BLaER1 treated with 17β-estradiol and CSF1 and Interleukin-3, amounts not matched to agents 10 nM and 100 nM (cell line): ENCODE data around the gene METTL14.

ENCODE experiments used
- H3K27ac ChIP-seq, 11 experiments: shearing (Covaris generic); formaldehyde crosslinking; 2 replicates each; pipeline ENCODE4 v1.8.1; 2022
- H3K27me3 ChIP-seq, 11 experiments: shearing (Covaris generic); formaldehyde crosslinking; 2 replicates each; pipeline ENCODE4 v1.8.1; 2022
- H3K36me3 ChIP-seq, 11 experiments: shearing (Covaris generic); formaldehyde crosslinking; 2 replicates each; pipeline ENCODE4 v1.8.1; 2022
- H3K4me1 ChIP-seq, 10 experiments: shearing (Covaris generic); formaldehyde crosslinking; 2 replicates each; pipeline ENCODE4 v1.8.1; 2022
- H3K4me2 ChIP-seq, 11 experiments: shearing (Covaris generic); formaldehyde crosslinking; 2 replicates each; pipeline ENCODE4 v1.8.1; 2022
- H3K4me3 ChIP-seq, 10 experiments: shearing (Covaris generic); formaldehyde crosslinking; 2 replicates each; pipeline ENCODE4 v1.8.1; 2022
- H3K9ac ChIP-seq, 11 experiments: shearing (Covaris generic); formaldehyde crosslinking; 2 replicates each; pipeline ENCODE4 v1.8.1; 2022
- H3K9me3 ChIP-seq, 11 experiments: shearing (Covaris generic); formaldehyde crosslinking; replicated peaks in 1 of 11; 2 replicates each; pipeline ENCODE4 v1.8.1; 2022
- H4K20me1 ChIP-seq, 11 experiments: shearing (Covaris generic); formaldehyde crosslinking; 2 replicates each; pipeline ENCODE4 v1.8.1; 2022
- Cebpa-rat ChIP-seq, 11 experiments: shearing (Covaris generic); IDR thresholded peaks; 2 replicates each; pipeline ENCODE4 v1.8.1; 2022

METTL14 gene

DNA sequence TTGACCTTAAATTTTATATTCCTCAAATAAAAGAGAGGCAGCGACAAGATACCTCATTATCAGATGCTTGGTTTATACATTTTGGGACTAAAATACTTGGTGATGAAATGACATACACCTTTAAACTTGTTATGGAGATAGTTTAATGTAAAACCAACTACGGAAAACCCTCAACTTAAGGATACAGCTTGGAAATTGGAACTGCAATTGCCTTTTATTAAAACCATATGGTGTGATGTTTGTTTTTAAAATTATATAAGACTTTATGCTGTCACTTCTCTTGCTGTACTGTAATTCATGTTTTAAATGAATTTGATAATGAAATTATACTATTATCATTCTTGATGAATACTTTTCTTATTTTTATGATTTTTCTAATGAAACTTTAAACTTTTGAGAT is 25.9 kb downstream of the METTL14 start:
- no peaks in the 10 kb centered on the region; a peak in 1 of 22 replicates for H4K20me1 ChIP-seq
- no peaks in the 10 kb centered on the region for H3K9me3 ChIP-seq
- no peak overlapping the region for H3K9ac ChIP-seq
- no peaks in the 10 kb centered on the region for H3K4me1 ChIP-seq
- H3K27ac ChIP-seq = no peak overlapping the region
- TF ChIP-seq Cebpa-rat (IDR thresholded peaks at IDR 0.05) = no peak
- H3K36me3 ChIP-seq = peaks cover 44 to 96% (median 77%) of the 10 kb centered on the region in 11 experiments
- H3K4me2 ChIP-seq = no peak overlapping the region
- no peaks in the 10 kb centered on the region for H3K27me3 ChIP-seq
- no peak overlapping the region for H3K4me3 ChIP-seq

DNA sequence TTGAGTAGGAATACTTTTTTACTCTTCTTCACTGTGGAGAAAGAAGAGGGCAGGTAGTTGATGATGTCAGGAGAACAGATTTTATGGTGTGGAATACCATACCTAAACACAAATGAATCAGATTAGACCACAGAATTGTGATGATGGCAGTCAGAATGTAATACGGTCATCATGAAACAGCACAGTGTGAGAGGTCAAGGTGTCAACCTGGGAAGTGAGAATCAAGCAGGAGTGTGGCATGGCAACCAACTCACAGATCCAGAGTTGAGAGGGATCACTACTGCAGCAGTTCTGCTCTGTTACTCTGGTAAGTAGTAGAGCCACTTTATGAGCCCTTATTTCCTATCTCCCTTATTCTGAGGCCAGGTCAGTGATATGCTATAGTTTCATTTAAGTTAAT is 27.7 kb downstream of the METTL14 start:
- Histone ChIP-seq H3K27me3 (no peaks in the 10 kb centered on the region), H3K9ac (no peak overlapping the region), H3K36me3 (peaks cover 37 to 93% (median 61%) of the 10 kb centered on the region in 11 experiments), H3K4me2 (no peak overlapping the region), H3K4me3 (no peak overlapping the region), H3K4me1 (no peaks in the 10 kb centered on the region), H3K27ac (no peak overlapping the region), H4K20me1 (no peaks in the 10 kb centered on the region; a peak in 1 of 22 replicates), H3K9me3 (no peaks in the 10 kb centered on the region)
- no peak for TF ChIP-seq Cebpa-rat (IDR thresholded peaks at IDR 0.05)

DNA sequence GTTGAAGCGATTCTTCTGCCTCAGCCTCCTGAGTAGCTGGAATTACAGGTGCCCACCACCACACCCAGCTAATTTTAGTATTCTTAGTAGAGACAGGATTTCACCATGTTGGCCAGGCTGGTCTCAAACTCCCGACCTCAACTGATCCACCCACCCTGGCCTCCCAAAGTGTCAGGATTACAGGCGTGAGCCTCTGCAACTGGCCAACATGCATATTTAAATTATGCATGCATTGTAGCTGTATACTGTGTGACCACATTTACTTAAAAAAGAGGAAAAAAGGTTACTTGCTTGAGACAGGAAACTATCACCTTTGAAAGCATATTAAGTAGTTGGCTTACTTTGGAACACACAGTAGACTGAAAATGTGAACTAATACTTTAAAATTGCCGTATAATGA is 29.5 kb downstream of the METTL14 start:
- H3K4me2 ChIP-seq = no peak overlapping the region
- H3K4me3 ChIP-seq = no peak overlapping the region
- H3K9me3 ChIP-seq = no peaks in the 10 kb centered on the region

DNA sequence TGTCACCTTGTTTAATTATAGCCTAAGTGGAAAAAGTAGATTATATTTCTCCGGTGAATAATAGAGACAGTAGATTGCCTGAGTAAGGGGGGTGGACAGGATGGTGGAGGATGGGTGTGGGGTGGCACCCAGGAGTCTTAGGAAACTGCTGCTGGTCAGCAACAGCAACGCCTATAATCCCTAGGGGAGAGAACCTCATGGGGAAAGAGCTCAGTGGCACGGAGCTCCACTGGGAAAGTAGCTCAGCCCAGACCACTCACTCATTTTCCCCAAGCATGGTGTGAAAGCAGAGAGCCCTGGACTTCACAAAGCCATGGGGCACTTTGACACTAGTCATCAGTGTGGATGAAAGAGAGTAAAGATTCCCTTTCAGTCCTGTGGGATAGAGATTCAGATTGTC is 31.1 kb downstream of the METTL14 start:
- Histone ChIP-seq H3K36me3 (peaks cover 14 to 89% (median 41%) of the 10 kb centered on the region in 11 experiments; a peak in 21 of 22 replicates), H3K9me3 (no peaks in the 10 kb centered on the region), H3K4me2 (no peak overlapping the region), H3K4me1 (no peaks in the 10 kb centered on the region), H3K27ac (no peak overlapping the region), H3K27me3 (no peaks in the 10 kb centered on the region), H4K20me1 (no peaks in the 10 kb centered on the region; a peak in 1 of 22 replicates), H3K4me3 (no peak overlapping the region), H3K9ac (no peak overlapping the region)
- TF ChIP-seq Cebpa-rat (IDR thresholded peaks at IDR 0.05) = no peak

More for the DNA sequence above, 29.5 kb downstream of the METTL14 start:
- H3K9ac ChIP-seq = no peak overlapping the region
- H3K27me3 ChIP-seq = no peaks in the 10 kb centered on the region
- H3K36me3 ChIP-seq = peaks cover 22 to 90% (median 50%) of the 10 kb centered on the region in 11 experiments
- no peaks in the 10 kb centered on the region for H3K4me1 ChIP-seq
- H3K27ac ChIP-seq = no peak overlapping the region
- TF ChIP-seq Cebpa-rat (IDR thresholded peaks at IDR 0.05) = no peak
- H4K20me1 ChIP-seq = no peaks in the 10 kb centered on the region; a peak in 1 of 22 replicates

DNA sequence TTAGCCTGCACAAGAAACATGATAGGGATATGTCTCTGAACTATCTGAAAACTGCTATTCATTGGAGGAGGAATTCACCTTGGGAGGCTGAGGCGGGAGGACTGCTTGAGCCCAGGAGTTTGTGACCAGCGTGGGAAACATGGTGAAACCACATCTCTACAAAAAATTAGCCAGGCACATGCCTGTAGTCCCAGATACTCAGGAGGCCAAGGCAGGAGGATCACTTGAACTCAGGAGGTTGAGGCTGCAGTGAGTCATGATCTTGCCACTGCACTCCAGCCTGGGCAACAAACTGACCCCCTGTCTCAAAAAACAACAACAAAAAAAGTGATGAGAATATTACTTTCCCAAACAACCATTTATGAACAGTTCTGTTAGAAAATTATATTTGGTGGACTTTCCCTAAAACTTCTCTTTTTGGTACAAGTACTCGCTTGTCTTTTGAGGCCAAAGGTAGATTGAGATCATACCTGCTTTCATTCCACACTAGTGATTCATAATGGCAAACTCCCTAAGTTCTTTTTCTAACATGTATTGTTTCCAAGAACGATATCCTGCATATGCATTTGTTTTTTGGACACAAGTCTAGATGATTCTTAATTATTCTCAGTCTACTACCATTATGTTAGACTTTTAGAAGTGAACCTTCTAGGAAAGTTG is 33.4 kb downstream of the METTL14 start:
- no peak overlapping the region for H3K4me2 ChIP-seq
- peaks cover 8 to 90% (median 38%) of the 10 kb centered on the region in 11 experiments; a peak in 19 of 22 replicates for H3K36me3 ChIP-seq
- H3K9ac ChIP-seq = no peak overlapping the region
- H3K9me3 ChIP-seq = no peaks in the 10 kb centered on the region
- H3K4me1 ChIP-seq = no peaks in the 10 kb centered on the region
- no peaks in the 10 kb centered on the region for H3K27me3 ChIP-seq
- H3K27ac ChIP-seq = no peak overlapping the region
- no peaks in the 10 kb centered on the region; a peak in 1 of 22 replicates for H4K20me1 ChIP-seq
- no peak overlapping the region for H3K4me3 ChIP-seq
- no peak for TF ChIP-seq Cebpa-rat (IDR thresholded peaks at IDR 0.05)

DNA sequence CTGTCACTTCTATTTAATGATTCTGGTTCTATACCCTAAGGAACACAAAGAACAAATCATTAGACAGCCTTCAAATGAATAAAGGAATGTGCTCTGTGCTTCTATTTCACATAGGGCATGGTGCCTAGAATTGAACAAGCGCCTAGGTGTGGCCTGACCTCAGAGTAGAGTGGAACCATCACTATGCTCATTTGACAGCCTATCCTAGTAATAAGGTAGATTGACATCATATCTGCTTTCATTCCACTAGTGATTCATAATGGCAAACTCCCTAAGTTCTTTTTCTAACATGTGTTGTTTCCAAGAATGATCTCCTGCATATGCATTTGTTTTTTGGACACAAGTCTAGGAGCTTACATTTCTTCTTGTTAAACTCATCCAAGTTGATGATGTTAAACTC is 36.6 kb downstream of the METTL14 start:
- H3K4me2 ChIP-seq = no peak overlapping the region
- H3K4me3 ChIP-seq = no peak overlapping the region
- H4K20me1 ChIP-seq = no peaks in the 10 kb centered on the region
- no peaks in the 10 kb centered on the region for H3K9me3 ChIP-seq
- H3K27me3 ChIP-seq = no peaks in the 10 kb centered on the region
- H3K36me3 ChIP-seq = peaks cover 24 to 94% (median 57%) of the 10 kb centered on the region in 11 experiments
- TF ChIP-seq Cebpa-rat (IDR thresholded peaks at IDR 0.05) = no peak
- no peak overlapping the region for H3K9ac ChIP-seq
- H3K27ac ChIP-seq = no peak overlapping the region
- no peaks in the 10 kb centered on the region for H3K4me1 ChIP-seq

DNA sequence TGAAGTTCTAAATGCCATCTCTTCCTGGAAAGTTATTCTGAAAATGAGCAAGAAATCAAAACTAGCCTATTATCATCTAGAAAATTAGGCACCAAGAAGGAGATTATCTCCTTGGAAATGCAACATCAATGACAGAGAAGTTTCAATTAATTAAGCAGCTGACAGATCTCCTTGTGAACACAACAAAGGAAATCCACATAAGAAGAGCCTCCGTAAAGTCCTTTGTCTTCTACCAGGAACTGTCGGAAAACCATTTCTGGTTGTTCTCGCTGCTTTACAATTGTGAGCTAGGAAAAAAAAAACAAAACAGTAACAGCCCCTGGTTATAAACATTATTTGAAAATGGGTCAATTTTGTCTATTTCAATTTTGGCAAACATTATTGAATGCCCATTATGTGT is 38.2 kb downstream of the METTL14 start:
- Histone ChIP-seq H3K9ac (no peak overlapping the region), H3K27me3 (no peaks in the 10 kb centered on the region), H3K4me1 (no peaks in the 10 kb centered on the region), H3K4me3 (no peak overlapping the region), H3K27ac (no peak overlapping the region), H3K4me2 (no peak overlapping the region), H4K20me1 (no peaks in the 10 kb centered on the region), H3K9me3 (no peaks in the 10 kb centered on the region), H3K36me3 (peaks cover 40 to 97% (median 69%) of the 10 kb centered on the region in 11 experiments)
- no peak for TF ChIP-seq Cebpa-rat (IDR thresholded peaks at IDR 0.05)

DNA sequence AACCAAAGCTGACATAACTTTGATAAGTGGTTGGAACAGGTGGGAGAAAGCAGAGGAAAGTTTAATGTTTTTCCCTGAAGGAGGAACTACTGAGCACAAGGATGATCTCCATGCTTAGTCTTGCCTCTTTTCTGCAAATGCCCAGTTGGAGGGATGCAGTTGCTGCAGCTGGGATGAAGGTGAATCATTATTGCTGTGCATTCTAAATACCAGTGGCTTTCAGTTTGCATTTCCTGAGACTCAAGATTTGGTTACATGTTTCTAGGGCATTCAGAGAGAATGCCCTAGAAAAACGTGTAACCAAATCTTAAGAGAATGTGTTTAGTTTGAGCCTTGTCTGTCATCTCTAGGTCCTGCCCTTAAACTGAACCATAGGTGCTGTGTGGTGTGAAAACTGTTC is 42.2 kb downstream of the METTL14 start:
- H3K9me3 ChIP-seq = no peaks in the 10 kb centered on the region
- no peaks in the 10 kb centered on the region for H3K4me1 ChIP-seq
- peaks cover 66 to 100% (median 86%) of the 10 kb centered on the region in 11 experiments for H3K36me3 ChIP-seq
- no peak overlapping the region for H3K9ac ChIP-seq
- no peaks in the 10 kb centered on the region for H3K27me3 ChIP-seq
- H3K27ac ChIP-seq = no peak overlapping the region
- H3K4me2 ChIP-seq = no peak overlapping the region
- no peak for TF ChIP-seq Cebpa-rat (IDR thresholded peaks at IDR 0.05)
- H4K20me1 ChIP-seq = peaks cover 0 to 4% (median 0%) of the 10 kb centered on the region in 11 experiments; a peak in 1 of 22 replicates
- no peak overlapping the region for H3K4me3 ChIP-seq

DNA sequence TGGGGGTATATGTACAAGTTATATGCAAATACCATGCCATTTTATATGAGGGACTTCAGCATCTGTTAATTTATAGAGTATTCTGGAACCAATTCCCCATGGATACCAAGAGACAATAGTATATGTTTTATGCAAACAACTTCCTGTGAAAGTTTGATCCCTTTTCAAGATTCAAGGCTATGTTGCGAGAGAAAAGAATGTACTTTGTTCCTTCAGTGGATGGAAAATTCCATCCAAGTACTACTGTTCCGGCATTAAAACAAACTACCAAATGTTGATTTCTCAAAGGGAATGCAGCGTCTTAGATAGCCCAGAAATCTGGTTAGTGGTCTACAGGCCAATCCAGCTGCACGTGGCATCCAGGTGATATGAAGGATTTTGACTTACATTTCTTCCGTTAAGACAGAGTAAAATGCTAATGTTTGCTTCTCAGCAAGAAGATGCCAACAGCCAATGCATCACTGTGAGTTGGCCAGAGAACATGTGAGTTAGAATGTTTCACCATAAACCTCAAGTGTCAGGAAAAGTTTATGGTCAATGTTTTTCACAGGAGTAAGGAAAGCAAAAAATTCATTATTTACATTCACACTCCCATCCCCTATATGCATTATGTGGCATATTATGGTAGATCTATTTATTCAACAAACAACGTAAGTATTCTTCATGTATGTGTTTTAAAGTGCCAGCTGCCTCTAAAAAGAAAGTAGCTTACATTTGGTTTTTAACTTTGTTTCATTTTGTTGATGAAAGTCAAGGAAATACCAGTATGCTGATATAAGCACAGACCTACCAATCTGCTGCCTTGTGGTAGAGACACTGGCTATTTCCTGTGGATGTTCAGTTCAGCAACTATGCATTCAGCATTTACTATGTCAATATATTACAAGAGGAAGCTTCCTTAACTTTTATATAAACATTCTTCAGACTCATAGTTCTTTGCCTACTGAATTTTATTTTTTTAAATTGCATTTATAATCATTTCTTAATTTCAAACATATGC is 44.4 kb downstream of the METTL14 start:
- no peak overlapping the region for H3K9ac ChIP-seq
- no peak overlapping the region for H3K4me2 ChIP-seq
- H3K36me3 ChIP-seq = peaks cover 69 to 100% (median 86%) of the 10 kb centered on the region in 11 experiments
- H4K20me1 ChIP-seq = peaks cover 0 to 8% (median 0%) of the 10 kb centered on the region in 11 experiments; a peak in 1 of 22 replicates
- H3K4me1 ChIP-seq = no peaks in the 10 kb centered on the region
- no peak overlapping the region for H3K4me3 ChIP-seq
- TF ChIP-seq Cebpa-rat (IDR thresholded peaks at IDR 0.05) = no peak
- H3K9me3 ChIP-seq = no peaks in the 10 kb centered on the region
- H3K27ac ChIP-seq = no peak overlapping the region
- no peaks in the 10 kb centered on the region for H3K27me3 ChIP-seq
